Body of pancreas (tissue), 4 donors: ENCODE results near the gene IL1RAPL2.

Experiments used
- CTCF ChIP-seq, 7 experiments: fragments of 450-650 bp in 4 of 7; fragments of 200-600 bp in 3 of 7; sonication (generic) in 3 of 7; IDR thresholded peaks; one replicate each; pipeline ENCODE4 v1.5.1; 2016 to 2019; ENCODE audit warnings: antibody characterized with exemption in 7 of 7
- POLR2A ChIP-seq, 3 donors: fragments of 450-650 bp; IDR thresholded peaks; one replicate each; pipeline ENCODE4 v1.6.1; 2016; ENCODE audit warnings: antibody characterized with exemption in 3 of 3, mild to moderate bottlenecking in 2 of 3

- no peak for TF ChIP-seq CTCF (IDR thresholded peaks at IDR 0.05)
- no peak for TF ChIP-seq POLR2A (IDR thresholded peaks at IDR 0.05)
Measured at GRCh38 chrX:105297041-105297440, 731.0 kb downstream of the IL1RAPL2 start.
